Stimulated activated CD4-positive, alpha-beta T cell treated with anti-CD3 and anti-CD28 coated beads, Interleukin-12 subunit alpha, Interleukin-12 subunit beta, amount 100 ng/mL, for 48 hours (primary cell): ENCODE data around the gene MRPL20.
A peak's percentile ranks its signal among the peaks of the same experiment; 100 is the strongest.
"Not testable (repeated sequence)": the region's sequence is repeated elsewhere in the genome, so short reads cannot be mapped to it uniquely, and the experiment has no call there.

Source experiments
- DNase-seq, 3 donors: peaks; one replicate each; pipeline ENCODE4 v3.0.0-alpha.2; 2020; ENCODE audit warnings: low read depth in 2 of 3, low spot score in 1 of 3

The MRPL20 gene

GRCh38 chr1:1387098-1388077, 19.7 kb downstream of the MRPL20 start:
- DNase-seq, result no peak

- DNase-seq, result no peak
These were observed 21.2 kb downstream of the MRPL20 start for GRCh38 chr1:1385931-1386330.

GRCh38 chr1:1385339-1385738, 21.8 kb downstream of the MRPL20 start:
- DNase-seq, result not testable (repeated sequence)

GRCh38 chr1:1381294-1381693, 25.8 kb downstream of the MRPL20 start:
- no peak for DNase-seq

GRCh38 chr1:1380860-1381259, 26.2 kb downstream of the MRPL20 start:
- DNase-seq, result no peak

- no peak for DNase-seq
These were observed 29.4 kb downstream of the MRPL20 start for GRCh38 chr1:1377540-1378205.

GRCh38 chr1:1376551-1377226, 30.4 kb downstream of the MRPL20 start:
- no peak for DNase-seq

GRCh38 chr1:1374929-1375662, 32.0 kb downstream of the MRPL20 start, which contains the start of gene AURKAIP1:
Gene AURKAIP1, minus strand, starts transcription at chr1:1375207. Its CDS starts 451 bp downstream, at chr1:1374756.
- DNase-seq, result peak; percentile 91 to 98 (median 92)

GRCh38 chr1:1374589-1374928, 32.5 kb downstream of the MRPL20 start:
- DNase-seq, result no peak

- DNase-seq, result no peak
These were observed 33.1 kb downstream of the MRPL20 start for GRCh38 chr1:1373815-1374588.

- no peak for DNase-seq
These were observed 33.9 kb downstream of the MRPL20 start for GRCh38 chr1:1373051-1373814.

GRCh38 chr1:1371746-1372711, 35.1 kb downstream of the MRPL20 start:
- peak; percentile 53 to 89 (median 72) for DNase-seq

GRCh38 chr1:1371364-1371745, 35.7 kb downstream of the MRPL20 start:
- no peak for DNase-seq

- DNase-seq, result no peak
These were observed 36.3 kb downstream of the MRPL20 start for GRCh38 chr1:1370771-1371300.

GRCh38 chr1:1370094-1370493, 37.0 kb downstream of the MRPL20 start:
- DNase-seq, result not testable (repeated sequence)

- no peak for DNase-seq
These were observed 39.8 kb downstream of the MRPL20 start for GRCh38 chr1:1367315-1367714.

GRCh38 chr1:1366699-1367066, 40.4 kb downstream of the MRPL20 start:
- no peak for DNase-seq
